NB4 (cell line): ENCODE data around the gene SYNE1.
"Not testable (repeated sequence)": the region's sequence is repeated elsewhere in the genome, so short reads cannot be mapped to it uniquely, and the experiment has no call there.

Experiments
- DNase-seq: peaks from one replicate; pipeline ENCODE4 v3.0.0; 2010; ENCODE audit warnings: low read depth
- H3K4me3 ChIP-seq: one replicate; pipeline ENCODE4 v1.5.1; 2011; ENCODE audit warnings: mild to moderate bottlenecking, low read depth, low read length, moderate library complexity
- MYC ChIP-seq: IDR thresholded peaks from 2 replicates; pipeline ENCODE4 v1.6.1; 2011; ENCODE audit warnings: low read depth, low read length
- POLR2A ChIP-seq: IDR thresholded peaks from 2 replicates; pipeline ENCODE4 v1.6.1; 2011; ENCODE audit warnings: mild to moderate bottlenecking; ENCODE audit not compliant: insufficient read length; ENCODE audit errors: extremely low read depth
- TF ChIP-seq, protein P1 (sequence below): IDR thresholded peaks from 2 replicates; pipeline ENCODE4 v1.6.1; 2011; ENCODE audit warnings: low read depth, low read length
- TF ChIP-seq, protein P2 (sequence below): IDR thresholded peaks from one replicate; pipeline ENCODE4 v1.5.1; 2012; ENCODE audit warnings: low read depth, low read length

SYNE1 gene

DNA sequence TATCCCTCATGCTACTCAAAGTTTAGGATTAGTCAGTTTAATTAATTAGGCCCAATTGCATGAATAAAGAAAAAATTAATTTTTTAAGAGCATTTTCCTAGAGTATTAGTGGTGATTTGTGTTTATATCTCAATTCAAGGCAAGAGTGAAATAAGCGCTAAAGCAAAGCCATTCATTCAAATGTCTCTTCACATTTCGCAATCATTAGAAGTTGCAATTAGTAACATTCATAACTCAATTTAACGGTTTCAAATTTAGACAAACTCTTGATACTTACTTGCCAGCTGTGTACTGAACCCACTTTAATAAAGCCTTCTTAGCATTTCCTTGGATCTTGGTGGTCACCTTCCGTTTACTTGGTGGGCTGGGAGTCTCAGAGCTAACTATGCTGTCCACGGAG is 127.2 kb downstream of the SYNE1 start:
- TF ChIP-seq POLR2A, result no peak
- TF ChIP-seq, protein P1, sequence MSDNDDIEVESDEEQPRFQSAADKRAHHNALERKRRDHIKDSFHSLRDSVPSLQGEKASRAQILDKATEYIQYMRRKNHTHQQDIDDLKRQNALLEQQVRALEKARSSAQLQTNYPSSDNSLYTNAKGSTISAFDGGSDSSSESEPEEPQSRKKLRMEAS, result no peak
- TF ChIP-seq MYC, result no peak
- TF ChIP-seq, protein P2, sequence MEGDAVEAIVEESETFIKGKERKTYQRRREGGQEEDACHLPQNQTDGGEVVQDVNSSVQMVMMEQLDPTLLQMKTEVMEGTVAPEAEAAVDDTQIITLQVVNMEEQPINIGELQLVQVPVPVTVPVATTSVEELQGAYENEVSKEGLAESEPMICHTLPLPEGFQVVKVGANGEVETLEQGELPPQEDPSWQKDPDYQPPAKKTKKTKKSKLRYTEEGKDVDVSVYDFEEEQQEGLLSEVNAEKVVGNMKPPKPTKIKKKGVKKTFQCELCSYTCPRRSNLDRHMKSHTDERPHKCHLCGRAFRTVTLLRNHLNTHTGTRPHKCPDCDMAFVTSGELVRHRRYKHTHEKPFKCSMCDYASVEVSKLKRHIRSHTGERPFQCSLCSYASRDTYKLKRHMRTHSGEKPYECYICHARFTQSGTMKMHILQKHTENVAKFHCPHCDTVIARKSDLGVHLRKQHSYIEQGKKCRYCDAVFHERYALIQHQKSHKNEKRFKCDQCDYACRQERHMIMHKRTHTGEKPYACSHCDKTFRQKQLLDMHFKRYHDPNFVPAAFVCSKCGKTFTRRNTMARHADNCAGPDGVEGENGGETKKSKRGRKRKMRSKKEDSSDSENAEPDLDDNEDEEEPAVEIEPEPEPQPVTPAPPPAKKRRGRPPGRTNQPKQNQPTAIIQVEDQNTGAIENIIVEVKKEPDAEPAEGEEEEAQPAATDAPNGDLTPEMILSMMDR, result no peak
- no peak overlapping the region for H3K4me3 ChIP-seq
- DNase-seq, result no peak

DNA sequence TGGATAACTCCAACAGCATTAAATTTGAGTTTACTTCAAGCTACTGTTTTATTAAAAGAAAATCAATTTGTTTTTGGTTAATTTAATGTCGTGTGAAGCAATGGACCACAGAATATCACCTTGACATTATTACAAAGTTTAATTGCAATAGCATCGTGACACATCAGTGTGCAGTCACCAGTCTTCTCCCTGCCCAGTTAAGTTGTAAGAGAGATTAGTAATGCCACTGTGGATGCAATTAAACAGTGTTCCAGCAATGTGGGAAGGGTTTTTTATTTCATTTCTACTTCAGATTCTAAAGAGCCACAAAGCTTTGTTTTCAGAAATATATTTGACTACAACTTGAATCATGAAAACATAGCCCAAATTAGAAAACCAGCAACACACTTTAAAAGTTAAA is 128.7 kb downstream of the SYNE1 start:
- H3K4me3 ChIP-seq, result no peak overlapping the region
- DNase-seq, result no peak
- TF ChIP-seq MYC, result no peak
- TF ChIP-seq, protein P1, result no peak

DNA sequence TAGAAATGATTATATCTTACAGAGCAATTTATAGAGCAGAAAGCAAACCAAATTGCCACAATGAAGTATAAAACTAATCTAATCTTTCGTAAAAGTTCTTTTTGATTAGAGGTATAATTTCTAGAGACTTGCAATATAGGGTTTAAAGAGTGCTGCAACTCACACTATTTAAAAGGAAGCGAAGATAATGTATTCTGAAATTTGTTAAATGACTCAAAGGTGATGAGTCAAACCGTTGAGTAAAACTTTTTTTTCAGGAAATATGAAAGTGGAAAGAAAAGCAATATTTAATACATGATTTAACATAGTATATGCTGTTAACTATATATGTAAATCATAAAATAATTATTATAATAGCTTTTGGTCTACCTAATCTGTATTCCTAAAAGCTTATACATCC is 133.6 kb downstream of the SYNE1 start:
- no peak for TF ChIP-seq POLR2A
- no peak for TF ChIP-seq MYC
- TF ChIP-seq, protein P2, result no peak
- TF ChIP-seq, protein P1, result no peak
- no peak overlapping the region for H3K4me3 ChIP-seq
- DNase-seq, result no peak

DNA sequence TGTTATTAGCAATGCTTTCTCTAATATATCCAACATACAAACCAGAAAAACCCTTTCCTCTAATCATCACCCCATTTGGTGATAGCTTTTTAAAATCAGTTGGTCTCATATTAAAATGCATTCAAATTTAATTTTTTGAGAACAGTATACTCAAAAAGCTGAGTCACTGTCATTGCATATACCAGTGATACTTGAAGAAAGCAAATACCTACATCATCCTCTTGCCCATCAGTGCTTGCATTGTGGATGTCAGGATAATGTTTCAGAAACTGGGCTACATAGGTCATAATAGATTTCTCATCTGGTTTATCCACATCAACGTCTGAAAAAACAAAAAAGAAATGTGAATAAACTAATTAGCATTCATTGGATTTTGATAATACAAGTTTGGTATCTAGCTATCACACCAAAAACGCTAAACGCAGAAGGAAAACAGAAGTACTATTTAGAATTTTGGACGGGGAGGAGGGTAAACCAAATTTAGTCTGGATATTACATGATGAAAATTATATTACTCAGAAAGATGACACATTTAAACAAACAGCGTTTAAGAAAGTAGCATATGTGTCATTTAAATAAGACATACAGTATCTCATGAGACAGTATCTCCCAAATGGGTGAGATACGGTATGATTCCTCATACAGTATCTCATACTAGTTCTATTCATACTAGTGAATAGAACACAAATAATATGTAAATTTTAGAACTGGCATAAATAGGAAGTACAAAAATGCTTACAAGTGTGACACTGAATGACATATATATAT is 134.6 kb downstream of the SYNE1 start:
- TF ChIP-seq, protein P1, result no peak
- TF ChIP-seq POLR2A, result no peak
- TF ChIP-seq, protein P2, result no peak
- no peak overlapping the region for H3K4me3 ChIP-seq
- no peak for DNase-seq

DNA sequence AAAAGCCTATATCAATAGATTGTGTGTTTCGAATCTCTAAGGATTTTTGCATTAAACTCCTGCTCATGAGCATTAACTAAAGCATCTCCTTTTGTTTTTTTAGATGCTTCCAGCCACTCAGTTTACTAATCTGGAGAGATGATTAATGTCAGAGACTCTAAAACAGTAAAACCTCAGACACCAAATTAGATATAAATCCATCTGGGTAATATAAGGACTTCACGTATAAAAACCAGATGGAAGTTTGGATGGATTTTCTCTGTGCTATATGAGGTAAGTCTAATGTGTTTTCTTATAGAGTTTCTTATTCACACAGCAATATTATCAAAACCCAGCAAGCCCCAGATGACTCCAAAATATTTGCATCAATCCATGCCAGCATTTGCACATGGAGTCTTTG is 137.2 kb downstream of the SYNE1 start:
- TF ChIP-seq MYC (no peak), POLR2A (no peak)
- TF ChIP-seq, protein P1, result no peak
- TF ChIP-seq, protein P2, result no peak
- no peak for DNase-seq
- H3K4me3 ChIP-seq, result no peak overlapping the region

DNA sequence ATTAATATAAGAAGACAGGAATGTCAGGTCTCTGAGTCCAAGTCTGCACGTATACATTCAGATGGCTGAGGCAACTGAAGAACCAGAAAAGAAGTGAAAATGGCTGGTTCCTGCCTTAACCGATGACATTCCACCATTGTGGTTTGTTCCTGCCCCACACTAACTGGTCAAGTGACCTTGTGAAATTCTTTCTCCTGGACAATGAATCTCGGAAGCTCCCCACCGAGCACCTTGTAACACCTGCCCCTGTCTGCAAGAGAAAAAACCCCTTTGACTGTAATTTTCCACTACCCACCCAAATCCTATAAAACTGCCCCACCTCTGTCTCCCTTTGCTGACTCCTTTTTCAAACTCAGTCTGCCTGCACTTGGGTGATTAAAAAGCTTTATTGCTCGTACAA is 140.4 kb downstream of the SYNE1 start:
- DNase-seq, result no peak

DNA sequence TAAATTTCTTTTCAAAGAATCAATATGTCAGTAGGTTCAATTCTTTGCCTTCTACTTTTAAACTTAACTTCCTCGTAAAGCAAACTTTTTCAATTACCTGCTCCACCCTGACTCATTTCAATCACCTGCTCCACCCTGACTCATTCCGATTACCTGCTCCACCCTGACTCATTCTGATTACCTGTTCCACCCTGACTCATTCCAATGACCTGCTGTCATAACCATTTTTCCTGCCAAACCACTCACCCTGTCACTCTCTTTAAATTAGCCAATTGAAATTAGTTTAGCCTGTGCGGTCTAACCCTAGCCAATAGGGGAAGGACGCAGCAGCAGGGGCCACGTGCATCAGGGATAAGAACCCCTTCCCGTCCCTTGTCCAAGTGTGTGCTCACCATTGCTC is 141.7 kb downstream of the SYNE1 start:
- DNase-seq, H3K4me3 ChIP-seq: not testable (repeated sequence)

More for the DNA sequence above, 140.4 kb downstream of the SYNE1 start:
- TF ChIP-seq, protein P1, result no peak
- TF ChIP-seq MYC, result no peak
- TF ChIP-seq, protein P2, result no peak
- no peak overlapping the region for H3K4me3 ChIP-seq

DNA sequence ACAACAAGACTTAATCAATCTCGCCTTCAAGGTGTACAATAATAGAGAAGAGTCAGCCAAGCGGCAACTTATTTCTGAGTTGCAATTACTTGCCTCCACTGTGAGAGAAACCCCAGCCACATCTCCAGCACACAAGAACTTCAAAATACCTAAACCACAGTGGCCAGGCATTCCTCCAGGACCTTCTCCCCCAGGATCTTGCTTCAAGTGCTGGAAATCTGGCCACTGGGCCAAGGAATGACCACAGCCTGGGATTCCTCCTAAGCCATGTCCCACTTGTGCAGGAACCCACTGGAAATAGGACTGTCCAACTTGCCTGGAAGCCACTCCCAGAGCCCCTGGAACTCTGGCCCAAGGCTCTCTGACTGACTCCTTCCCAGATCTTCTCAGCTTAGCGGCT is 144.9 kb downstream of the SYNE1 start:
- H3K4me3 ChIP-seq, DNase-seq: not testable (repeated sequence)

DNA sequence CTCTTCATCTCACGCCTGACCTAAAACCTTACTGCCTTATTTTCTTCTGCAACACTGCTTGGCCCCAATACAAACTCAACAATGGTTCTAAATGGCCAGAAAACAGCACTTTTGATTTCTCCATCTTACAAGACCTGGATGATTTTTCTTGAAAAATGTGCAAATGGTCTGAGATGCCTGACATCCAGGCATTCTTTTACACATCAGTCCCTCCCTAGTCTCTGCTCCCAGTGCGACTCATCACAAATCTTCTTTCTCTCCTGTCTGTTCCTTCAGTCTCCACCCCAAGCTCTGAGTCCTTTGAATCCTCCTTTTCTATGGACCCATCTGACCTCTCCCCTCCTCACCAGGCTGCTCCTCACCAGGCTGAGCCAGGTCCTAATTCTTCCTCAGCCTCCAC is 145.7 kb downstream of the SYNE1 start:
- DNase-seq, H3K4me3 ChIP-seq: not testable (repeated sequence)

DNA sequence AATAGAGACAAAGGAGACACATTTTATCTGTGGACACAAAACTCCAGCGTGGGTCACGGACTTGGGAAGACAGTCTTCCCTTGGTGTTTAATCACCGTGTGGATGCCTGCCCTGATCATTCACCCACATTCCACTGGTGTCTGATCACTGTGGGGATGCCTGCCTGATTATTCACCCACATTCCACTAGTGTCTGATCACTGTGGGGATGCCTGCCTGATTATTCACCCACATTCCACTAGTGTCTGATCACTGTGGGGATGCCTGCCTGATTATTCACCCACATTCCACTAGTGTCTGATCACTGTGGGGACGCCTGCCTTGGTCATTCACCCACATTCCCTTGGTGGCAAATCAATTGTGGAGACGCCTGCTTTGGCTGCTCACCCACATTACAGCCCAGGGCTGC is 146.2 kb downstream of the SYNE1 start:
- not testable (repeated sequence) for H3K4me3 ChIP-seq, DNase-seq
